GM19099 (cell line): ENCODE results near the gene ZNF766.

ENCODE experiments used
- POLR2A ChIP-seq: IDR thresholded peaks from 3 replicates; pipeline ENCODE4 v1.6.1; 2011; ENCODE audit warnings: low read depth; ENCODE audit not compliant: insufficient read length; ENCODE audit errors: extremely low read depth

ZNF766 gene

GRCh38 chr19:52336791-52337381 is 67.5 kb downstream of the ZNF766 start:
- no peak for TF ChIP-seq POLR2A

- no peak for TF ChIP-seq POLR2A
Observed at GRCh38 chr19:52343548-52343947, 74.2 kb downstream of the ZNF766 start.

GRCh38 chr19:52345162-52345561 is 75.8 kb downstream of the ZNF766 start:
- no peak for TF ChIP-seq POLR2A
